Stimulated activated CD4-positive, alpha-beta T cell treated with anti-CD3 and anti-CD28 coated beads, Interleukin-15, amount 100 ng/mL, for 24 hours (primary cell): ENCODE measurements around the gene PDE4D.

Experiments used
- DNase-seq: peaks from one replicate; pipeline ENCODE4 v3.0.0-alpha.2; 2020

Gene PDE4D

DNA sequence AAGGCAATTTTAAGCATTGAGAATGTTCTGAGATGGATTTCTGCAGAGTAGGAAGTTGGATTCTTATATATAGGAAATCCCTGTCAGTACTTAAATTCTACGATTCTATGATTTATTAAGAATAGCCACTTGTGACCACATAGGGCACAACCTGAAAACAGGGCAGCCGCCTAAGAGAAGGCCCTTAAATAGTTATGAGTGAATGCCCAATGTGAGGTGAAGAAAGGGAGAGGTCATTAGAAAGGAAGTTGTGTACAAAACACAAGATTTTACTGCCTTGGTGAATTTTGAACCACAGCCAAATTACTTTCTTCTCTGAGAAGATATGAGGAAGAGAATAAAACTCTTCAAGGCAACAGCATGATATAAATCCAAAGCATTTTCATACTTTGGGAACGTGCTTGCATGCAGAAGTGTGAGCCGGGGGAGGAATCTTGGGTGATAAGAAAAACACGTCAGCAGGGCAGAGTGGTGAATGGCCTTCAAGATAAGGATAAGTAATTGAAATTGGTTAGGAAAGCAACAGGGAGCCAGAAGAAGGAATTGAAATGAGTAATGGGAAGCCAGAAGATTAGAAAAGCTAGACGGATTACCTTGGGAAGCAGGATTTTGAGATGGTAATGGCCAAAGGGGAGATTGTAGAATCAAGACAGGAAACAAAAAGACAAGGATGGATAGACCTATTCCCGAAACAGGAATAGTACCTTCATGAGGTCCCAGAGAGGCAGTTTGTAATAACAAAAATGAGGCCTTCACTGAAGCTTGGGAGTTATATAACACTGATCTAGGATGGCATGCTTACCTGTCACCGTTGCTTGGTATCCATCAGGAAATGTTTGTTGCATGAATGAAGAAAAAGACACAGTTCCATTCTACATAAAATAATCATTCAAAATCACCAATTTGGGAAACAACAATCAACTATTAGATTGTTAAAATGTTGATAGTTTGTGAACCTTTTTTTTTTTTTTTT lies 244.3 kb downstream of the PDE4D start:
- no peak for DNase-seq

DNA sequence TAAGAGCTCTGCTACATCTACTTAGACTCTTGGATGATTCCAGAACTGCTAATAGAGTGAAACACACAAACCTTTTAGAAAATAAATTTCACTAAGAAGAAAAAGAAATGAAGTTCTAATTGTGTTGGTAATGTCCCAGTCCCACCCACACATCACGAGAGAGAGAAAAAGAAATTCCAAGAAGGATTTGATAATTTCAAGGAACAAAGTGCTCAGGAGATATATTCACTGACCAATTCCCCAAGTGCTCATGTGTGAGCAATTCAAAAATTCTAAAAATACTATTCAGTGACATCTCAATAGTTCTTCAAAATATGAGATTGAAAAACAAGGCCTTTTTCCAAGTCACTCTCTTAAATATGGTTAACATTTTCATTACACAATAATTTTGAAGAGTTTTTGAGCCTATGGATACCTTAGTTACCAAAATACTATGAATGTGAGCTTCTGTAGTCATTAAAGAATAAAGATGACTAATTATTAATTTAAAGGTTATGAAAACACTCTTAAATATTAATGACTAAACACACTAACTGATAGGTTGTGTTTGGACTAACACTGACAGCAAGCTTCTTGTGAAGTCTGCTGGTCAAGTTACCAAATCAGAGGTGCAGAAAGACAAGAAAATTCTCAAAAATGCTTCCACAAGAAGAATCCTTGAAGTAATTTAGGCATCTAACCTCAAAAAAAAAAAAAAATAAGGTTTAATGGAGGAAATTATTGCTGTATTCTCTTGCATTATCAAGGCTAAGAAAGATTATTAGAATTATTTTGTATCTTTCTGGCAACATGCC lies 245.3 kb downstream of the PDE4D start:
- DNase-seq = no peak

DNA sequence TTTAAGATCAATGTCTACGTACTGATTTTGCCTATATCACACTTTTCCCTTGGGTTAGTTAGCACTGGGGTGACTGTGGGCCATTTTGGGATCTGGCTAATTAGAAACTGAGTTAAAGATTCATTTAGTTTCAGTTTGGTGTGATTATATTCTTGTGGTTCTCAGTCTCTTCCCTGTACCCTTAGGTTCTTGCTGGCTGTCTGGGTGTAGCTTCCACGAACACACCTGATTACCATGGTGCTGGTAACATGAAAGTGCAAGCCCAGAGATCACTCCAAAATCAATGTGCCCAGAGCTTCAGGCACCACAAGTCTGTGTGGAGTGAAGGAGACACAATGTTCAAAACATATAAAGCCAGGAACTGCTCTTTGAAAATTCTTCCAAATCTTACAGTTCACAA lies 248.1 kb downstream of the PDE4D start:
- DNase-seq = no peak

DNA sequence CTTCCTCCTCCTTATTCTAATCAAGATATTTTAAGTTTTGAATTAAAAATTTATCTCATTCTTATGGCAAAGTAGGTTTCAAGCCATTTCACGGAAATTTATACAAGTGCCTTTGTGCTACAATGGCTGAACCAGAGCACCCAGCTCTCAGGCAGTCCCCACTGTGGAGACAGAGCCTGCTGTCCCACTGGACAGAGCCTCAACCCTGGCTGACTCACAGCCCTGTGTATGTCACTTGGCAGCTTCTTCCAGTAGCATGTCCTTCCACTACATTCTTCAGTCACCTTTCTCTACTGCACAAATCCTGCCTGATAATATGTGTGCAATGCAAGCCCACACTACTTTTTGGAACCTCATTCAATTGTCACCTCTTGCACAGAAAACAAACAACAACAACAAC lies 253.1 kb downstream of the PDE4D start:
- no peak for DNase-seq

DNA sequence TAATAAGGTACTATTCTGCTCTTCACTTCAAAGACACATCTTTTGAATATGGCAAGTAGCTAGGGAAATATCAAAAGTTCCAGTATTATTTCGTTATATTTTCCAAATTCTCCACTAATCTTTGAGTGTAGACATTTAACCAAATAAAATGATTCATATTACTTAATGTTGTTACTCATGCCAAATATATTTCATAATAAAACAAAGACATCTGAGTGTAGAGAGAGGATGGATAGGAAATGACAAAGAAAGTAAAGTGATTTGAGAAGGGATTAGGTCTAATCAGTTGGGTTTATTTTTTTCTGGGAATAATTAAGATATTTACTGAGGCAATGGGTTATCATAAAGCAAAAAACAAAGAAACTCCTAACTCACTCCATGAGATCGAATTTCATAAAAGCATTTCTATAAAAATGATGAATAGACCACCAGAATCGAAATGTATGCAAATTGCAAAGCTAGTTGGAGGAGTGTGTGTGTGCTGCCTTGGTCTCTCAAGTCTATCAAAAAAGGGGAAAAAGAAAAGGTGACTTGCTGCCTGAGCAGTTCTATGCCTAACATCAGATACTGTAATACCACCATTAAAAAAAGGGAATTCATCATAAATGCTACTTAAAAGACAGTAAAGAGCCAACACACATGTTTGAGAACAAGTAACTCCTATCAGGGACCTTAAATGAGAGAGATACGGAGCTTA lies 255.5 kb downstream of the PDE4D start:
- DNase-seq = no peak

DNA sequence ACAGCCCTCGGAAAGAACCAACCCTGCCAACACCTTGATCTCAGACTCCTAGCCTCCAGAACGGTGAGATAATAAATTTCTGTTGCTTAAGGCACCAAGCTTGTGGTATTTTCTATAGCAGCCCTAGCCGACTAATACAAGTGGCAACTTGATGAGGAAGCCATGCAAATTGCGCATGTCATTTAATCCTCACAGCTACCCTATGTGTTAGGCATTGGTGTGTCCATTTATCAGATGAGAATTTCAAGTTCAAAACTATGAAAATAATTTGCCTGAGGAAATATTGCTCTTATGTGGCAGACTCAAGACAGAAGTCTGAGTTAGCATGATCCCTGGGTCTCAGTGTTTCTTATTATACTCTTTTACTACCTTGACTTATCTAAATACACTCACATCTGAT lies 264.0 kb downstream of the PDE4D start:
- no peak for DNase-seq

- no peak for DNase-seq
Measured at GRCh38 chr5:59628062-59628828, 265.3 kb downstream of the PDE4D start.

DNA sequence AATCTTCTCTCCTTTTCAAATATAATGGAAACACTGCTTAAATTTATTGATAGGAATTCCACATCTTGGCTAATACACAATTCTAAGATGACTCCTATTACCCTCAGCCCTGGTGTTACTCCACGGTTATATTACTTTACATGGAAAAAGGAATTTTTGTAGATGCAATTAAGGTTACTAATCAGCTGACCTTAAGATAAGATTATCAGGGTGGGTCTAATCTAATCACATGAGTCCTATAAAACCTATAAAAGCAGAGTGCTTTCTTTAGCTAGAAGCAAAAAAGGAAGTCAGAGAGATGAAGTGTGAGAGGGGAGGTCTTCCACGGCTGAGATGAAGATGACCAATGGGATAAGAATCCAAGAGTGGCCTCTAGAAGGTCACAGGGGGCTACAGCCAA lies 268.6 kb downstream of the PDE4D start:
- no peak for DNase-seq

GRCh38 chr5:59622848-59623247 lies 270.7 kb downstream of the PDE4D start:
- no peak for DNase-seq

GRCh38 chr5:59621477-59621876 lies 272.0 kb downstream of the PDE4D start:
- DNase-seq = no peak

DNA sequence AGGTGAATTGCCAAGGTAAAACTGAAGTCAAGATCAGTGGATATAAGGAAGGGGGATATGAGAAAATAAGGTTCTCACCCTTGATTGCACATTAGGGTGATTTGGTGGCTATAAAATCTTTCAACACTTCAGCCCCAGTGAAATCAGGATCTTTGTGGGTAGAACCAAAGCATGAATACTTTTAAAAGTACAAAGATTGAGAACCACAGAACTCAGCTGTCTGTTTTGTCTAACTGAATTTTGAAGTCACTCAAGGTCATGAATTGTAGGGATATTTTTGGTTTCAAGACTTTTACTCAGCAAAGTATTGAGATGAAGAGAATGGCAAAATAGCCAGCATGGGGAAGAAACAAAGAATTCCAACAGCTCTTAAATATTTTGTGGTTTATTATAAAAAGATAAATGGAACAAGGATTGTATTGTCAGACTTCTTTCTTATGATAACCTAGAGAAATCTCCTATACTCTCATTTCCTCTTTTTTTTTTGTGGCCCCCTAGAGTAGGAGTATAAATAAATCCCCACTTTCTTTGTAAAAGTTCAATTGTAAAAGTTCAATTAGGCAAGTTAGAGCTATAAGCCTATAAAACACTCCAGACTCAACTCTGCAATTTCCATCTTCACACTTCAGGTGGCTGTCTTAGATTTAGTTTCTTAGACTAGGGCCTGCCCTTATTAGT lies 272.9 kb downstream of the PDE4D start:
- no peak for DNase-seq

DNA sequence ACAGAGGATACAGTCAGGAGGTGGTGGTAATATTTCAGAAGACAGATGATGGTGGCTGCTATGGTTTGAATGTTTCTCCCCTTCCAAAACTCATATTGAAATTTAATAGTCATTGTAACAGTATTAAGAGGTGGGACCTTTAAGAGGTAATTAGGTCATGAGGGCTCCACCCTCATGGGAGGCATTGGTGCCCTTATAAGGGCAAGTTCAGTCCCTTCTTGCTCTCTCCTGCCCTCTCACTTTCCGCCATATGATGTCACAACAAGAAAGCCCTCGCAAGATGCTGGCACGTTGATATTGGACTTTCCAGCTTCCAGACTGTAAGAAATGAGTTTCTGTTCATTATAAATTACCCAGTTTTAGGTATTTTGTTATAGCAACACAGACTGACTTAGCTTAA lies 274.9 kb downstream of the PDE4D start:
- no peak for DNase-seq

GRCh38 chr5:59617186-59617771 lies 276.2 kb downstream of the PDE4D start:
- DNase-seq = no peak

DNA sequence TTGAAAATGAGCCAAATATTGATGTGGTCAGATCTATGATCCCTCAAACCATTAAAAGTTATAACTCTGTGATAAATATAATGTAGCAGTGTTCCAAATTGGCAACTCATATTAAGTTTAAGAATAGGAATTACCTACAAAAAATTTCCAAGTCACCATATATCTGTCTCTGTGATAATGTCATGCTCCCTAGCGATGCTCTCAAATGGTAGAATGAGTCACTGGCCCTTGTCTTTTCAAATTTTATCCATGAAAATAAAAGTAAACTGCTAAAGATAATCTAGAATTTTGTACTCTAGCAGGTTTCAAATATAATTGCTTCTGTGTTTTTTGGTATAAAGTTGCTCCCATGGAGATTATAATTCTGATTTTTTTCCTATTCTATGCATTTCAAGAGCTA lies 277.1 kb downstream of the PDE4D start:
- no peak for DNase-seq

DNA sequence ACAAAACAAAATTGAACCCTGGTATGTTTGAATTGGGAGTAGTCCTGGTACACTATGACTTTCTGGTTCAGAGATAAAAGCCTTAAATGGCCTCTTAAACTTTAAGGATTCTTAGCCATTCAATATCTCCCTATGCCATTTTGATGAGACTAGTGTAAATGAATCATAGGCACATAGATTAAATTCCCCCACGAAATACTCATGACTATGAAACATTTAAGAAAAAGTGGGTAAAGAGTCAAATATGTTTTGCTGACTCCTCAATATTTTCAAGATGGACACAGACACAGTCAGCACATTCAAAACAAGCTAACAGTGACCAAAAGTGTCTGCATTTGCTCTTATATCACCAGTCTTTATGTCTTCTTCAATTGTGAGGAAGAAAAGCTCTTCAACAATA lies 278.3 kb downstream of the PDE4D start:
- no peak for DNase-seq

DNA sequence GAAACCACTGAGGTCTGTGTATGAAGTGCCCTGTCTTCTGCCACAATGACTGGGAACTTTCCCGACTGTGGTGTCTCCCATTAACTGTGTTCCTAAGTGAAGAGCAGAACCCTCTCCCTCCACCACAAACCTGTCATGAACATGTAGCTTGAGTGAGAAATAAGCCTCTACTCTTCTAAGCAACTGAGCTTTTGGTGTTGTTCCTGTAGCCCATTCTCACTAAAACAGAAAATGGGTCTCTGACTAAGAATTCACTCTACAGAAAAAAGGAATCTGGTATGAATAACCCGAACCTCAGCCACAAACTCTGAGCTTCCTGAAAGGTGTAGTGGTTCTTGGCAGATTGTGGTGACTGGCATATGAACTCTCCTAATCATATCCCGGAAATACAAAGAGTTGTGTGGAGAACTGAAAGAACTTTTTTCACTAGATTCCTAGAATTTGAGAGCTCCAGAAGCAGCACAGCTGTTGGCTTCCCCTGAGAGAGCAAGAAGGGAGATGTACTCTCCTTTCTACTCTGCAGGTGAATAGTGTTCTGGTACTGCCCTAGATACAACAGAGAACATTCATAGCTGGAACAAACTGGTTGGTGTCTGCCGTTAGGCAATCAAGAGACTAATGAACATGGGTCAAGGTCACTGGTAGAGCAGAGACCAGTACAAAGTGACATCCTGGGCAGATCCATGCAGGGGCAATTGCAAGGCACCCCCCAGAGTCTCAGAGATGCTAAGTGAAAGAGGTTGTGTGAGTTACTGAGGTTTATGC lies 283.8 kb downstream of the PDE4D start:
- DNase-seq = peak; percentile 3

DNA sequence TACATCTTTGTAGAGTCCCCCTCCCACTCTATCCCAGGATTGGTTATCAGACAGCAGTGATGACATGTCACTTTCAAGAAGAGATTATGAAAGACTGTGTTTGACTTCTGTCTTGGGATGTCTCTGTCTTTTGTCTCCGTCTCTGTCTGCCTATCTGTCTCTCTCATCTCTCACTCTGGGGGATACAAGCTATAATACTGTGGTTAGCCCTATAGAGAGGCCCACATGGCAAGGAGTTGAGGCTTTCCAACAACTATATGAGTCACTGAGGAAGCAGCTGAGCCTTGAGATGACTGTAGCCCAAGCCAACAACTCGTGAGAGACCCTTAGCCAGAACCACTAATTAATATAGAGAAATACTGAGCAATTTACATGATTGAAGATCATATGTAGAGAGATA lies 284.8 kb downstream of the PDE4D start:
- peak; percentile 6 for DNase-seq

GRCh38 chr5:59607138-59607765 lies 286.3 kb downstream of the PDE4D start:
- DNase-seq = no peak

GRCh38 chr5:59605915-59606314 lies 287.6 kb downstream of the PDE4D start:
- no peak for DNase-seq

GRCh38 chr5:59604111-59604510 lies 289.4 kb downstream of the PDE4D start:
- DNase-seq = no peak
